Activated naive CD4-positive, alpha-beta T cell treated with anti-CD3 and anti-CD28 coated beads for 36 hours (primary cell): ENCODE results near the gene SMCO3. TPM values are rescaled to one million over a fixed set of nuclear protein-coding genes. Genes with fewer than 3 reads are reported as not detected.

ENCODE experiments used
- CTCF ChIA-PET: fragments of 350-600 bp; sonication (Branson Sonifier 250); formaldehyde crosslinking; loops from one replicate; lab custom pipeline; 2021; ENCODE audit warnings: antibody characterized with exemption; lab: Charles Lee
- DNase-seq: peaks from one replicate; pipeline ENCODE4 v3.0.0-alpha.2; 2020
- H3K27ac Mint-ChIP-seq: one replicate; pipeline ENCODE4 v1.8.0; 2021; ENCODE audit warnings: mild to moderate bottlenecking, mixed read lengths
- H3K27me3 Mint-ChIP-seq: one replicate; pipeline ENCODE4 v1.8.0; 2021; ENCODE audit warnings: low read depth, mixed read lengths
- H3K36me3 Mint-ChIP-seq: one replicate; pipeline ENCODE4 v1.8.0; 2021; ENCODE audit warnings: low read depth, mixed read lengths
- H3K4me1 Mint-ChIP-seq: one replicate; pipeline ENCODE4 v1.8.0; 2021; ENCODE audit warnings: low read depth, mixed read lengths
- H3K4me3 Mint-ChIP-seq: one replicate; pipeline ENCODE4 v1.8.0; 2021; ENCODE audit warnings: mild to moderate bottlenecking, moderate library complexity, mixed read lengths
- H3K9me3 Mint-ChIP-seq: one replicate; pipeline ENCODE4 v1.8.0; 2021; ENCODE audit warnings: mixed read lengths
- intact Hi-C: fragments of 100-400 bp; cut with micrococcal nuclease; formaldehyde crosslinking; loops from one replicate; pipeline ENCODE4 v1.15.1; 2023
- total RNA-seq, 2 experiments: library from RNA; stranded (reverse); gene quantifications; one replicate each; pipeline ENCODE4 v1.2.3, GENCODE V29; 2021

SMCO3 gene
- total RNA-seq, 2 experiments from 2014 or later, result not detected

DNA sequence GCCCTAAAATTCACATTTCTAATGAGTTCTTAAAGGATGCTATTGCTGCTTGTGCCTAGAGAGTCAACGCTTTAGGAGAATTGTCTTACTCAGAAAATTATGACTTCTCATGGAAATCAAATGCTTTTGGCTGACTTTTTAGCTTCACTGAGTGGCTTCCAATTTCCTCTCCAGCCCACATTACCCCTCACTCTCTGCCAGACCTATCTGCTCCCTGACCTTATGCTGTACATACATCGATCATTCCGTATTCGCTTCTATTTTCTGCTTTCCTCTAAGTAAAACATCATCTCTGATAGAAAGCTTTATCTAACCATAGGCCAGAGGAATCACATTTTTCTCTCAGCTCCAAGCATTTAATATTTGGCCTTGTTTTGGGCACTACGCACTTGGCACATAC lies 12.5 kb upstream of the SMCO3 start:
- CTCF ChIA-PET, result no interaction called here
- Mint-ChIP-seq H3K4me1 (peaks cover 22% of the 10 kb centered on the region), H3K9me3 (no peaks in the 10 kb centered on the region), H3K27me3 (peaks cover 1% of the 10 kb centered on the region), H3K27ac (no peak overlapping the region), H3K4me3 (no peak overlapping the region), H3K36me3 (no peaks in the 10 kb centered on the region)
- DNase-seq, result no peak
- intact Hi-C loops, result no loop called here

DNA sequence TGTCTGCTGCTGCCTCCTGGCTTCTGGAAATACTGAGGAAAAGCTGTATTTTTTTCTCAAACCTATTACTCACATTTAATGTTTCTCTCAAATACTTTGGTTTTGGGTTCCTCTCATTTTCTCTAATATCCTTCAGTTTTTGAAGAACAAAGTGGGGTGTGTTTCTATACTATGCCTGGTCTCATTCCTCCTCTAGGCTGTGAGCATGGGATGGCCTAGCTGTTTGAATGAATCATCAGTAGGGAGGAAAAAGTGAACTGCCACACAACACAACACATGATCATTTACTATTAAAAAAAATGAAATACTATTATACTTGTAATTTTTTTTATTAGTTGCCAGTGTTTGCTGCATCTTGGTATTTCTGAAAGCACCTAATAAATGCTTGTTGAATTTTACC lies 11.3 kb upstream of the SMCO3 start:
- Mint-ChIP-seq H3K4me1 (peaks cover 22% of the 10 kb centered on the region), H3K27ac (no peak overlapping the region), H3K27me3 (peaks cover 1% of the 10 kb centered on the region), H3K9me3 (no peaks in the 10 kb centered on the region), H3K4me3 (no peak overlapping the region), H3K36me3 (no peaks in the 10 kb centered on the region)
- CTCF ChIA-PET, result interaction anchor here (0.6 to 1.4 kb wide), 6 partner anchors 11 to 170 kb away, joined by 3 to 4 read pairs (median 3); no protein-coding TSS in a partner anchor
- DNase-seq, result no peak
- intact Hi-C loops, result no loop called here

DNA sequence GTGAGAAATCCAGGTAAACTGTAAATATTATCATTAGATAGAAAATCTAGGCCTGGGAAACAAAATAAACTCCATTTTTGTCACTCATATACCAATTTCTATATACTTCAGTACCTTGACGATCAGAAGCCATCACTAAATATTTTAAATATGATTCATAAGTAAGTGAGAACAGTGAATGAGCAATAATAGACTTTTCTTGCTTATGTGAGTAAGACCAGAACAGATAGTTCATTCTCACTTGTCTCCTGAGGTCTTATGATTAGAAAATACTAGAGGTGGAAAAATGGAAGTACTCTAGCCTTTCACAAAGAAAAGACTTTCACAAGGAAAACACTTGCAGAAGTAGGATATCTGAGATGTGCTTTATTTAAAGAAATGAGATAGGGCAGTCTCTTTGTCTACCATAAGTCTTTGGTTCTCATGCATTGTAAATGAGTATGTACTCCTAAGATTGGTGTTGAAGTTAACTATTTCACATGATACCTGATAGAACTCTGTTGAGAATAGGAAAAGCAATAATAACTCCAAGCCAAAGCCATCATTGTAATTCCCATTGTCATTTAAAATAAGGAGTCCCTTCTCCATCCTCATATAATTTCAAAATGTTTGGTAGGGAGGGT lies 10.1 kb upstream of the SMCO3 start:
- CTCF ChIA-PET, result interaction anchor here (1.3 kb wide), 2 partner anchors 25 to 171 kb away, joined by 3 to 4 read pairs; no protein-coding TSS in a partner anchor
- H3K27me3 Mint-ChIP-seq, result peaks cover 1% of the 10 kb centered on the region
- intact Hi-C loops, result loop anchor here (1.0 to 5.0 kb wide), 4 partner anchors 21 to 748 kb away; partner anchors contain the start of genes C12orf60 and WBP11
- no peak overlapping the region for H3K4me3 Mint-ChIP-seq
- H3K9me3 Mint-ChIP-seq, result no peaks in the 10 kb centered on the region
- no peak overlapping the region for H3K27ac Mint-ChIP-seq
- no peaks in the 10 kb centered on the region for H3K36me3 Mint-ChIP-seq
- no peak for DNase-seq
- H3K4me1 Mint-ChIP-seq, result peaks cover 22% of the 10 kb centered on the region

DNA sequence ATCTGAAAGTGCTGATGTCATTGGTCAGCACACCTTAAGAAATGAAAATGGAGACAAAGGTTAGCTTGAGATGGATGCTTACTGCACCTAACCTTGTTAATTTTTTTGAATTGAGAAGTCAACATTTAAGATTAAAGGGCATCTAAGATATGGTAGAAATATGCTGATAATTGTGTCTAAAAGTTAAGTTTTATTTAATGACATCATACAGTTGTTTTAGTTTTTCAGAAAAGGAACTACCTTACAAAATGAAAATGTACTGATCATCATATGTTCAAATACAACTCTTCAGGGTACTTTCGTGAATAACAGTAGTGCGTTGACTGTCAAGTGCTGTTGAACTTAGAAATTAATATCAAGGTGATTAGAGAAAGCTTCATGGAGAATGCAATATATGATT lies 2.5 kb downstream of the SMCO3 start:
- intact Hi-C loops, result loop anchor here (1.0 kb wide), 1 partner anchor 184 kb away; no protein-coding TSS in a partner anchor
- H3K9me3 Mint-ChIP-seq, result no peaks in the 10 kb centered on the region
- no peaks in the 10 kb centered on the region for H3K27me3 Mint-ChIP-seq
- H3K4me1 Mint-ChIP-seq, result peaks cover 13% of the 10 kb centered on the region
- no peak for DNase-seq
- no peaks in the 10 kb centered on the region for H3K36me3 Mint-ChIP-seq
- no peak overlapping the region for H3K27ac Mint-ChIP-seq
- CTCF ChIA-PET, result interaction anchor here (0.7 to 1.7 kb wide), 4 partner anchors 9 to 123 kb away, joined by 3 to 6 read pairs (median 4); no protein-coding TSS in a partner anchor
- H3K4me3 Mint-ChIP-seq, result no peak overlapping the region

DNA sequence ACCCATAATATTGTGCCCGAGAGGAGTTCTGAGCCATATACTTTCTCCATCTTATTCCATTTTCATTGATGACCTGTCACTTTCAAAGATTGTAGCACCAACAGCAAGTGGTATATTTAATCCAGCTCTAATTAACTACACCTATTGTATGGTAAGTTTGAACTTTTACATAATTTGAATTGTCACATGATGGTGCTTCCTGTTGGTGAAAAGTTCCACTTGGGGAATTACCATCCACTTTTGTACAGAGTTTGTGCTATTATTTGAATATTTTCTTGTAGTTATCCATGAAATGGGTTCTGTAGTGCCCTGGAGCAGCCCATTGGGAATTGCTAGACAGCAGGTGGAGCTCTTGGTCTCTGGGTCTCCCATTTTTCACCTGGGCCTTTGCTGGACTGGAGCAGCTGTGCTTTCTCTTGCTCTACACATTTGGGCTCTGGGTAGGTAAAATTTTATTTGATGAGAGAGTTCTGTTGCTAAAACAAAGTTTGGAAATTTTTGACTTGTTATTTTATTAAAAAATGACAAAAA lies 3.0 kb downstream of the SMCO3 start:
- DNase-seq, result peak; percentile 42
- H3K4me1 Mint-ChIP-seq, result peaks cover 13% of the 10 kb centered on the region
- no peak overlapping the region for H3K27ac Mint-ChIP-seq

DNA sequence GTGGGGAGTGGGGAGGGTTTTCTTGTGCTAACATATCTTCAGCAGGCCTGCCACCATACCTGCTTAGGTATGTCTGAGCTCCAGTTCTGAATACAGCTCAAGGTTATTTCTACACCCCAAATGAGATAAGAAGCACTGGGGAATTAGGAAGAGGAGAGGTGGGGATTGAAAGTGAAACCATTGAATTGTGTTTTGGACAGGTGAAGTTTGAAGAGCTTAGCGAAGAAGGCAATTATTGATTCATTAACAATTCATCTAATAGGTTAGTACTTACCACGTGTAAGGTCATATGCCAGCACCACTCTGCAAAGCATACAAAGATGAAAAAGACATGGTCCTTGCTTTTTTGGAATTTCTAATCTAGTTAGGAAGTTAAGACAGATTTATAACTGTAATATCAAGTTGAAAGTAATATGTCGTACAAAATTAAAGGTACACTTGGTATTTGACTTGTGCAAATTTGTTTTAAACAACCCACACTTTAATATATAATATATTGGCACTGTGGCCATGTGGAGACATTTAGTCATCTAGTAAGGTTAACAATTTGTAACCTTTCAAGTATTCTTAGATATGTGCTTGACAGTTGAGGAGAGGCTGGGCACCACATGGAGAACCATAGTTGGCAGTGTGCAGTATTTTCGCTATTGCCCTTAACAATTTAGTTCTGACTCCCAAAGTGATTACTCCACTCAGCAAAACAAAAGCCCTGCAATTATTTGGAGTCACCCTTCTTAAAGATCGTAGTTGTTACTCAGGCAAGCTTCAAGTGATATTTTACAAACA lies 3.6 kb downstream of the SMCO3 start:
- Mint-ChIP-seq H3K9me3 (no peaks in the 10 kb centered on the region), H3K27ac (no peak overlapping the region), H3K4me3 (no peak overlapping the region), H3K27me3 (no peaks in the 10 kb centered on the region), H3K4me1 (peaks cover 18% of the 10 kb centered on the region), H3K36me3 (no peaks in the 10 kb centered on the region)
- intact Hi-C loops, result no loop called here
- no peak for DNase-seq
- CTCF ChIA-PET, result interaction anchor here (0.8 to 1.7 kb wide), 5 partner anchors 8 to 184 kb away, joined by 3 to 7 read pairs (median 4); no protein-coding TSS in a partner anchor

More for the DNA sequence above, 3.0 kb downstream of the SMCO3 start:
- Mint-ChIP-seq H3K9me3 (no peaks in the 10 kb centered on the region), H3K36me3 (no peaks in the 10 kb centered on the region), H3K4me3 (no peak overlapping the region), H3K27me3 (no peaks in the 10 kb centered on the region)
- intact Hi-C loops, result loop anchor here (1.0 kb wide), 1 partner anchor 184 kb away; no protein-coding TSS in a partner anchor
- CTCF ChIA-PET, result interaction anchor here (0.7 to 1.7 kb wide), 5 partner anchors 8 to 184 kb away, joined by 3 to 7 read pairs (median 4); no protein-coding TSS in a partner anchor

DNA sequence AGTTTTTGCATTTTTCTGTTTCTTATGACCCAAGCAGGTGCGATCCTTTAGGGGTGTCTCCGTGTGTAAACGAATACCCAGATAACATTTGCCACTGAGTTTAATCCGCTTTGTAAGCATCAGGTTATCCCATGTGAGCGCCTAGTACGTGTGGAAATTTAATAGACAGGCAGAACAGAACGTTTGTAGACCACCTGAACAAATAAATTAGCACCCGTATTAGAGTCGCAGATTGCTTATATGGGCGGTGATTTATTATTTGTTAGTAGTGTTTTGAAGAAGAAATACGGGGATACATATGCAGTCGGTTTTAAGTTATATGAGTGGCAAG lies 10.2 kb downstream of the SMCO3 start:
- Mint-ChIP-seq H3K4me3 (no peak overlapping the region), H3K27me3 (no peaks in the 10 kb centered on the region), H3K27ac (no peak overlapping the region), H3K36me3 (peaks cover 14% of the 10 kb centered on the region), H3K9me3 (no peaks in the 10 kb centered on the region), H3K4me1 (peaks cover 34% of the 10 kb centered on the region)
- DNase-seq, result no peak
- CTCF ChIA-PET, result interaction anchor here (0.6 to 3.3 kb wide), 3 partner anchors 28 to 191 kb away, joined by 3 to 18 read pairs (median 5); no protein-coding TSS in a partner anchor
- intact Hi-C loops, result loop anchor here (1.0 kb wide), 8 partner anchors 21 to 1079 kb away; partner anchors contain the start of genes ARHGDIB, ATF7IP and STRAP

DNA sequence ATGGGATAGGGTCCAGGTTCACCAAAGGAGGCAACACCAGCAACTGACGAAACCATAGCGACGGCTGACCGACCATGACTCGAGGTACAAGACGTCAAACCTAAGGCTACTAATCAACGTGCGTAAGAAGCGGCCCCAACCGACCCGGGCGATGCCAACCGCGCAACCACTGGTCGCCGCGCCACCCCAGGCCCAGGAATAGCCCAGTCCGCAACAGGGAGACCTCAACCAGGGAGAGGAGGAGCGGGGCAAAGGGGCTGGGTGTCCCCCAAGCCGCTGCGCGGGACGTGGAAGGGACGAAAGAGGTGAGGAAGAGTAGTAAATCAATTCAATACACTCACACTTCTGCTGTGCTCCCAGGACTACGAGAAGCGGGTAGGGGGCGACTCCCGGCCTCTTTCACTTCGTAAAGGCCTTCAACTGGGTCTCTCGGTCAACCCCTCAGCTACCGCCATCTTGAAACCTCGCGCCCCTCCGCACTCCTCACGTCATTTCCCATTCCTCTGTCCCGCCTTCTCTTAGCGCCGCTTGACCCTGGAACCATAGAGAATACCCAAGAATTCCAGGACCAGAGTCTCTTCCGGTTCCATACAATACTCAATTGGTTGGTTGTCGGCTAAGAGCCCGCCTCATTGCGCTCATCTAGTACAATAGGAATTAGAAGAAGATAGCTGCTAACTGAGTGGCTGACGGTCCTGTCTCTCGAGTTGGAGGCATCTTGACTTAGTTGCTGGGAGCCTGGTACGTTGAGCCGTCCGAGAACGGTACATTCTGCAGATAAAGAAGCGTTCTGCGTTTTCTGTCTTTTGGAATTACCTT lies 10.8 kb downstream of the SMCO3 start, which contains the start of the genes C12orf60 and WBP11:
TSS of gene C12orf60 (plus strand) at position 660 of the 819 bp plus-strand sequence. CDS start 19,266 bp downstream, outside the sequence.
TSS of gene WBP11 (minus strand) at position 468 of the 819 bp plus-strand sequence. CDS start 2,095 bp downstream, outside the sequence.
- no peak within 1 kb of the TSS for H3K27ac Mint-ChIP-seq
- no peaks in the 10 kb centered on the region for H3K9me3 Mint-ChIP-seq
- intact Hi-C loops, result loop anchor here (1.0 kb wide), 8 partner anchors 21 to 1079 kb away; partner anchors contain the start of genes ARHGDIB, ATF7IP and STRAP
- DNase-seq, result peak; percentile 94
- H3K36me3 Mint-ChIP-seq, result peaks cover 14% of the 10 kb centered on the region
- CTCF ChIA-PET, result interaction anchor here (0.6 to 3.3 kb wide), 8 partner anchors 8 to 192 kb away, joined by 3 to 18 read pairs (median 4); a partner anchor contains a TSS
- H3K27me3 Mint-ChIP-seq, result no peaks in the 10 kb centered on the region
- H3K4me1 Mint-ChIP-seq, result peaks cover 34% of the 10 kb centered on the region
- no peak within 1 kb of the TSS for H3K4me3 Mint-ChIP-seq

DNA sequence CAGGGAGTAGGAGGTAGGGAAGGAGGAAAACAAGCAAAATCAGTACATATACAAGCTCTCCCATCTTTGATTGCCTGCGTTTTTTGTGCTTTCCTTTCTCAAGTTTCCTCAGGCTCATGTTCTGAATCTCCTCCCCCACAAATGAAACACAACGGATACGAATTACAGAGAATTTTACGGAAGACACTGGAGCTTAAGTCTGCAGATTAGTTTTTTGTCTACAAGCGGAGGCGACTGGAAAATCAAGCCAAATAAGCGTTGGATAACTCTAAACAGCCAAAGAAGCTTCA lies 11.3 kb downstream of the SMCO3 start:
- CTCF ChIA-PET, result interaction anchor here (1.0 to 3.3 kb wide), 7 partner anchors 8 to 192 kb away, joined by 3 to 18 read pairs (median 5); a partner anchor contains a TSS

DNA sequence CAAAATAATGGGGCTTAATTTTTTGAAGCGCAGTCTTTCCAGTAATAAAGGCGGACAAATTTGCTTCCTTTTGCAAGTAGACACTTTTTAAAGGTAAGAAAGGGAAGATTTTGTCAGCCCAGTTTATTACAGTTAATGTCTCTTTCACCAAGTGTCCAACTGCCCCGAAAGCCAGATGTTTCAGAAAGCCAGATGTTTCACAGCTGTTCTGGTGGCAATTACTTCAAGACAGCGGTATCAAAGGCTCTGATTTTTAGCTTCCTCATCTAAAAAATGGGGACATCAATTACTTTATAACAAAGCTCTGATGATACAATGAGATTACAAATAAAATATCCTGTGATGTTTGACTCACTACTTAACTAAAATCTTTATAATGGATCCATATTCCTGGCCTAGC lies 11.7 kb downstream of the SMCO3 start:
- Mint-ChIP-seq H3K27me3 (no peaks in the 10 kb centered on the region), H3K9me3 (no peaks in the 10 kb centered on the region), H3K4me1 (peaks cover 34% of the 10 kb centered on the region), H3K27ac (no peak overlapping the region), H3K36me3 (peaks cover 19% of the 10 kb centered on the region), H3K4me3 (no peak overlapping the region)
- DNase-seq, result no peak
- intact Hi-C loops, result no loop called here
- CTCF ChIA-PET, result interaction anchor here (0.5 to 3.3 kb wide), 6 partner anchors 9 to 472 kb away, joined by 3 to 18 read pairs (median 4); a partner anchor contains a TSS

More for the DNA sequence above, 11.3 kb downstream of the SMCO3 start:
- Mint-ChIP-seq H3K4me3 (no peak overlapping the region), H3K9me3 (no peaks in the 10 kb centered on the region), H3K27ac (no peak overlapping the region), H3K4me1 (peaks cover 34% of the 10 kb centered on the region), H3K36me3 (peaks cover 15% of the 10 kb centered on the region), H3K27me3 (no peaks in the 10 kb centered on the region)
- intact Hi-C loops, result loop anchor here (1.0 kb wide), 8 partner anchors 22 to 1080 kb away; partner anchors contain the start of genes ARHGDIB, ATF7IP and STRAP
- DNase-seq, result no peak

DNA sequence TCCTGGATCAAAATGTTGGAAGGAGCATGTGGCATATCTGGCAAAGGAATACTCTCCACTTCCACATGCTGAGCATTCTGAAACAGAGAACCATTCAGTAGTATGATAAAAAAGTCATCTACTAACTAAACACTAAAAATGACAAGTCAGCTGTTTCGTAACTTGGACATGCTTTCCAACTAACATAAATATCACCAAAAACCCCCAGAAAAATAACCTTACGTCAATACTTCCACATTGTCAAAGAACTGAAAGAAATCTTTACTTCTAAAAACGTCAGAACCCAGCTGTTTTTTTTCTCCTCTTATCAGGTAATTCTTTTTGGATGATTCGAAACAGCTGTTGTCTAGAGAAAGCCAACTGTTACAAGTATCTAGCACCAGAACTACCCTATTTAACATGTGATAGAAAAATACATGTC lies 18.9 kb downstream of the SMCO3 start:
- Mint-ChIP-seq H3K9me3 (no peaks in the 10 kb centered on the region), H3K36me3 (peaks cover 50% of the 10 kb centered on the region), H3K27ac (no peak overlapping the region), H3K27me3 (no peaks in the 10 kb centered on the region), H3K4me3 (no peak overlapping the region), H3K4me1 (peaks cover 6% of the 10 kb centered on the region)
- CTCF ChIA-PET, result interaction anchor here (1.3 kb wide), 1 partner anchor 25 kb away, joined by 4 read pairs; no protein-coding TSS in a partner anchor
- intact Hi-C loops, result no loop called here
- DNase-seq, result no peak
